K562 (cell line): ENCODE results near the gene HDAC1. TPM values are rescaled to one million over a fixed set of nuclear protein-coding genes. Genes with fewer than 3 reads are reported as not detected.

ENCODE experiments used
- DDX20 ChIP-seq: fragments of 450-650 bp; IDR thresholded peaks from 2 replicates; pipeline ENCODE4 v1.6.1; 2016; ENCODE audit warnings: missing genetic modification characterization, low read depth, mild to moderate bottlenecking, missing compliant biosample characterization, moderate library complexity
- FOXM1 ChIP-seq, 2 experiments: fragments of 450-650 bp in 1 of 2; sonication (generic) in 1 of 2; formaldehyde crosslinking in 1 of 2; IDR thresholded peaks; 2 replicates each; pipeline versions ENCODE4 v1.6.1 to v1.9.0; 2017 to 2022; ENCODE audit warnings: low read depth in 2 of 2, mild to moderate bottlenecking in 2 of 2, missing genetic modification reagents in 1 of 2, moderate library complexity in 1 of 2
- GTF2E2 ChIP-seq: fragments of 200-800 bp; sonication (Bioruptor generic); IDR thresholded peaks from 2 replicates; pipeline ENCODE4 v1.6.1; 2016; ENCODE audit warnings: missing genetic modification characterization, missing compliant biosample characterization
- GTF2F1 ChIP-seq: IDR thresholded peaks from 2 replicates; pipeline ENCODE4 v1.6.1; 2011; ENCODE audit warnings: low read depth, low read length, improper control_type of control experiment
- HEY1 ChIP-seq: fragments of 250-450 bp; sonication (Bioruptor Pico); IDR thresholded peaks from 2 replicates; pipeline ENCODE4 v1.5.0; 2020; ENCODE audit warnings: mild to moderate bottlenecking, moderate library complexity, borderline replicate concordance
- HOXB6 ChIP-seq: fragments of 250-450 bp; sonication (Bioruptor Pico); IDR thresholded peaks from 2 replicates; pipeline ENCODE4 v1.5.1; 2022; ENCODE audit warnings: mild to moderate bottlenecking, borderline replicate concordance
- KDM5B ChIP-seq: fragments of 200-600 bp; sonication (generic); IDR thresholded peaks from 2 replicates; pipeline ENCODE4 v1.6.1; 2012; ENCODE audit warnings: low read depth, mild to moderate bottlenecking, moderate library complexity, low read length, control low read depth, inconsistent platforms; ENCODE audit not compliant: insufficient replicate concordance
- MCM7 ChIP-seq, 2 experiments: fragments of 450-650 bp; IDR thresholded peaks; 2 replicates each; pipeline ENCODE4 v1.6.1; 2016 to 2018
- NR2F6 ChIP-seq: fragments of 450-650 bp; formaldehyde crosslinking; IDR thresholded peaks from 2 replicates; pipeline ENCODE4 v1.4.0; 2020; ENCODE audit warnings: mild to moderate bottlenecking
- PHF8 ChIP-seq: fragments of 200-600 bp; sonication (generic); IDR thresholded peaks from 2 replicates; pipeline ENCODE4 v1.6.1; 2012; ENCODE audit warnings: mixed run types, mild to moderate bottlenecking, inconsistent platforms, low read length, moderate library complexity, borderline replicate concordance
- RCOR1 ChIP-seq, 2 experiments: IDR thresholded peaks; 2 replicates each; pipeline ENCODE4 v1.6.1; 2012; ENCODE audit warnings: low read depth in 2 of 2, low read length in 2 of 2, borderline replicate concordance in 1 of 2, improper control_type of control experiment in 1 of 2
- SNIP1 ChIP-seq: fragments of 450-650 bp; IDR thresholded peaks from 2 replicates; pipeline ENCODE4 v1.7.1; 2017; ENCODE audit warnings: low read depth, mild to moderate bottlenecking
- ZBTB17 ChIP-seq: fragments of 450-650 bp; formaldehyde crosslinking; IDR thresholded peaks from 2 replicates; pipeline ENCODE4 v1.4.0; 2020; ENCODE audit warnings: mild to moderate bottlenecking
- ZNF384 ChIP-seq: IDR thresholded peaks from 2 replicates; pipeline ENCODE4 v1.6.1; 2012; ENCODE audit warnings: low read depth, low read length, improper control_type of control experiment
- ZNF589 ChIP-seq: fragments of 200-800 bp; sonication (Bioruptor generic); IDR thresholded peaks from 2 replicates; pipeline ENCODE4 v1.6.1; 2016; ENCODE audit warnings: low read depth, missing genetic modification characterization, missing compliant biosample characterization
- polyA plus RNA-seq, 8 experiments: library from polyadenylated mRNA; depleted of rRNA in 4 of 8; stranded (reverse) in 5 of 8; unstranded in 3 of 8; fragments of >200 nt; fragmentation: Nextera tagmentation in 2 of 8; fragmentation: Illumina TruSeq in 1 of 8; extraction: Ambion mirVana in 2 of 8; extraction: Trizol in 1 of 8; gene quantifications; 2 replicates each; pipeline versions ENCODE4 v1.2.1 to v1.2.3, GENCODE V29; 2011 to 2014; ENCODE audit warnings: inconsistent platforms in 1 of 8, missing spikeins in 1 of 8
- total RNA-seq, 7 experiments: library from RNA; depleted of rRNA in 6 of 7; stranded (reverse); fragments of >200 nt in 6 of 7; fragmentation: Illumina TruSeq in 2 of 7; extraction: Trizol in 2 of 7; gene quantifications; 2 replicates each; pipeline versions ENCODE4 v1.2.1 to v1.2.3, GENCODE V29; 2011 to 2021; ENCODE audit warnings: low replicate concordance in 1 of 7
- TF ChIP-seq, protein P1 (sequence below): fragments of 450-650 bp; formaldehyde crosslinking; IDR thresholded peaks from 2 replicates; pipeline ENCODE4 v1.4.0; 2020; ENCODE audit warnings: mild to moderate bottlenecking, moderate library complexity
- TF ChIP-seq, protein P2 (sequence below): sonication (generic); IDR thresholded peaks from 2 replicates; pipeline ENCODE4 v1.6.1; 2016
- TF ChIP-seq, protein P3 (sequence below): fragments of 450-650 bp; IDR thresholded peaks from 2 replicates; pipeline ENCODE4 v1.6.1; 2016; ENCODE audit warnings: borderline replicate concordance
- TF ChIP-seq, protein P4 (sequence below): fragments of 450-650 bp; formaldehyde crosslinking; IDR thresholded peaks from 2 replicates; pipeline ENCODE4 v1.4.0; 2022; ENCODE audit warnings: missing genetic modification characterization

HDAC1 gene
- total and polyA plus RNA-seq, 9 of the 15 experiments (the other 6 are each of a cell fraction or from before 2014, with no cell fraction given) = 169 to 384 (median 193) TPM

DNA sequence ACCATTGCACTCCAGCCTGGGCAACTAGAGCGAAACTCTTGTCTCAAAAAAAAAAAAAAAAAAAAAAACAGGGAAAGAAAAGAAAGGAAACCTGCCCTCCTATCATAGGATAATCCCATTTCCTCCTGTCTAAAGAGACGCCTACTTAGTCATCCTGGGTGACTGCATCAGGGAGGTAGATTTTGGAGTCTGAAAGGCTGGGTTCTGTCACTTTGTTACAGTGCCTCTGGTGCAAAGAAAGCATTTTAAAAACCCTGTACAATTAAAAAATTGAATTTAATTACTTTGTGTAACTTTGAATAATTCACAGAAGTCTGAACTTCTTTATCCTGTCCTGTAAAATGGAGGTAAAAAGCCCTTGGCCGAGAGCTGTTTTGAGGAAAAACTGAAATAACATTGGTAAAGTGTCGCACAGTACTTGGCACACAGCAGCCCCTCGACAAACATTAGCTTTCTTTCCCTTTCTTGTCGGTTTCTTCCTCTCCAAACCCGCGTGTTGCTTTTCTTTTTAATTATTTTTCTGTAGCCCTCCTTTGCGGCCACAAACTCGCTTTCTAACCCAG lies 657 bp upstream of the HDAC1 start (continued):
- TF ChIP-seq RCOR1 (IDR thresholded peaks at IDR 0.05; ENCODE audit: borderline replicate concordance in 1 of 2, low read depth in 2 of 2, low read length in 2 of 2) (0 out of 4 replicates have a peak, but pooled peaks of 1 of the 2 experiments have one; percentile 34), PHF8 (no peak; the same call in 1 of the 2 replicates), HEY1 (CRISPR knock-in tag) (no peak), ZNF384 (peak; percentile 77), NR2F6 (CRISPR knock-in tag) (peak; percentile 17; the same call in 1 of the 2 replicates), HOXB6 (CRISPR knock-in tag) (0 out of 2 replicates have a peak, but pooled peaks have one; percentile 34), KDM5B (peak; percentile 26), DDX20 (peak; percentile 52; the same call in 1 of the 2 replicates), FOXM1 (IDR thresholded peaks at IDR 0.05; ENCODE audit: low read depth) (no peak), FOXM1 (CRISPR knock-in tag; IDR thresholded peaks at IDR 0.05; ENCODE audit: low read depth) (no peak), ZNF589 (CRISPR knock-in tag) (peak; percentile 56; the same call in 1 of the 2 replicates), GTF2F1 (0 out of 2 replicates have a peak, but pooled peaks have one; percentile 7), GTF2E2 (tag) (peak; percentile 37; the same call in 1 of the 2 replicates), SNIP1 (0 out of 2 replicates have a peak, but pooled peaks have one; percentile 8), ZBTB17 (CRISPR knock-in tag) (no peak), MCM7 (IDR thresholded peaks at IDR 0.05) (no peak)
- TF ChIP-seq, protein P1, sequence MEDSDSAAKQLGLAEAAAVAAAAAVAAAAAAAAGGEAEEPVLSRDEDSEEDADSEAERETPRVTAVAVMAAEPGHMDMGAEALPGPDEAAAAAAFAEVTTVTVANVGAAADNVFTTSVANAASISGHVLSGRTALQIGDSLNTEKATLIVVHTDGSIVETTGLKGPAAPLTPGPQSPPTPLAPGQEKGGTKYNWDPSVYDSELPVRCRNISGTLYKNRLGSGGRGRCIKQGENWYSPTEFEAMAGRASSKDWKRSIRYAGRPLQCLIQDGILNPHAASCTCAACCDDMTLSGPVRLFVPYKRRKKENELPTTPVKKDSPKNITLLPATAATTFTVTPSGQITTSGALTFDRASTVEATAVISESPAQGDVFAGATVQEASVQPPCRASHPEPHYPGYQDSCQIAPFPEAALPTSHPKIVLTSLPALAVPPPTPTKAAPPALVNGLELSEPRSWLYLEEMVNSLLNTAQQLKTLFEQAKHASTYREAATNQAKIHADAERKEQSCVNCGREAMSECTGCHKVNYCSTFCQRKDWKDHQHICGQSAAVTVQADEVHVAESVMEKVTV = 0 out of 2 replicates have a peak, but pooled peaks have one; percentile 43
- TF ChIP-seq, protein P2, sequence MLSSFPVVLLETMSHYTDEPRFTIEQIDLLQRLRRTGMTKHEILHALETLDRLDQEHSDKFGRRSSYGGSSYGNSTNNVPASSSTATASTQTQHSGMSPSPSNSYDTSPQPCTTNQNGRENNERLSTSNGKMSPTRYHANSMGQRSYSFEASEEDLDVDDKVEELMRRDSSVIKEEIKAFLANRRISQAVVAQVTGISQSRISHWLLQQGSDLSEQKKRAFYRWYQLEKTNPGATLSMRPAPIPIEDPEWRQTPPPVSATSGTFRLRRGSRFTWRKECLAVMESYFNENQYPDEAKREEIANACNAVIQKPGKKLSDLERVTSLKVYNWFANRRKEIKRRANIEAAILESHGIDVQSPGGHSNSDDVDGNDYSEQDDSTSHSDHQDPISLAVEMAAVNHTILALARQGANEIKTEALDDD = peak; percentile 49; the same call in 1 of the 2 replicates
- TF ChIP-seq, protein P3, sequence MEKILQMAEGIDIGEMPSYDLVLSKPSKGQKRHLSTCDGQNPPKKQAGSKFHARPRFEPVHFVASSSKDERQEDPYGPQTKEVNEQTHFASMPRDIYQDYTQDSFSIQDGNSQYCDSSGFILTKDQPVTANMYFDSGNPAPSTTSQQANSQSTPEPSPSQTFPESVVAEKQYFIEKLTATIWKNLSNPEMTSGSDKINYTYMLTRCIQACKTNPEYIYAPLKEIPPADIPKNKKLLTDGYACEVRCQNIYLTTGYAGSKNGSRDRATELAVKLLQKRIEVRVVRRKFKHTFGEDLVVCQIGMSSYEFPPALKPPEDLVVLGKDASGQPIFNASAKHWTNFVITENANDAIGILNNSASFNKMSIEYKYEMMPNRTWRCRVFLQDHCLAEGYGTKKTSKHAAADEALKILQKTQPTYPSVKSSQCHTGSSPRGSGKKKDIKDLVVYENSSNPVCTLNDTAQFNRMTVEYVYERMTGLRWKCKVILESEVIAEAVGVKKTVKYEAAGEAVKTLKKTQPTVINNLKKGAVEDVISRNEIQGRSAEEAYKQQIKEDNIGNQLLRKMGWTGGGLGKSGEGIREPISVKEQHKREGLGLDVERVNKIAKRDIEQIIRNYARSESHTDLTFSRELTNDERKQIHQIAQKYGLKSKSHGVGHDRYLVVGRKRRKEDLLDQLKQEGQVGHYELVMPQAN = 0 out of 2 replicates have a peak, but pooled peaks have one; percentile 8
- TF ChIP-seq, protein P4, sequence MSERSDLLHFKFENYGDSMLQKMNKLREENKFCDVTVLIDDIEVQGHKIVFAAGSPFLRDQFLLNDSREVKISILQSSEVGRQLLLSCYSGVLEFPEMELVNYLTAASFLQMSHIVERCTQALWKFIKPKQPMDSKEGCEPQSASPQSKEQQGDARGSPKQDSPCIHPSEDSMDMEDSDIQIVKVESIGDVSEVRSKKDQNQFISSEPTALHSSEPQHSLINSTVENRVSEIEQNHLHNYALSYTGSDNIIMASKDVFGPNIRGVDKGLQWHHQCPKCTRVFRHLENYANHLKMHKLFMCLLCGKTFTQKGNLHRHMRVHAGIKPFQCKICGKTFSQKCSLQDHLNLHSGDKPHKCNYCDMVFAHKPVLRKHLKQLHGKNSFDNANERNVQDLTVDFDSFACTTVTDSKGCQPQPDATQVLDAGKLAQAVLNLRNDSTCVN = no peak
